Activated CD8-positive, alpha-beta memory T cell treated with anti-CD3 and anti-CD28 coated beads, Interleukin-2, amount 50 U/mL, for 4 hours (primary cell): ENCODE data around the gene HNRNPF.
"Not testable (repeated sequence)": the region's sequence is repeated elsewhere in the genome, so short reads cannot be mapped to it uniquely, and the experiment has no call there.

Experiments
- DNase-seq: peaks from one replicate; pipeline ENCODE4 v3.0.0-alpha.2; 2020

The HNRNPF gene

GRCh38 chr10:43396061-43396927, 12.7 kb downstream of the HNRNPF start:
- peak; percentile 57 for DNase-seq

- no peak for DNase-seq
Measured at GRCh38 chr10:43395571-43396060, 13.4 kb downstream of the HNRNPF start.

GRCh38 chr10:43394868-43395267, 14.1 kb downstream of the HNRNPF start:
- DNase-seq, result no peak

GRCh38 chr10:43393606-43394360, 15.2 kb downstream of the HNRNPF start:
- DNase-seq, result no peak

GRCh38 chr10:43393186-43393585, 15.8 kb downstream of the HNRNPF start:
- DNase-seq, result not testable (repeated sequence)

GRCh38 chr10:43392748-43393147, 16.2 kb downstream of the HNRNPF start:
- DNase-seq, result no peak

GRCh38 chr10:43391496-43391895, 17.5 kb downstream of the HNRNPF start:
- DNase-seq, result no peak

- no peak for DNase-seq
Measured at GRCh38 chr10:43390759-43391158, 18.2 kb downstream of the HNRNPF start.

- DNase-seq, result no peak
Measured at GRCh38 chr10:43390333-43390732, 18.7 kb downstream of the HNRNPF start.

- DNase-seq, result no peak
Measured at GRCh38 chr10:43389867-43390266, 19.1 kb downstream of the HNRNPF start.

- no peak for DNase-seq
Measured at GRCh38 chr10:43387678-43388032, 21.3 kb downstream of the HNRNPF start.

GRCh38 chr10:43386981-43387677, 21.9 kb downstream of the HNRNPF start:
- no peak for DNase-seq

- no peak for DNase-seq
Measured at GRCh38 chr10:43386549-43386948, 22.4 kb downstream of the HNRNPF start.

- DNase-seq, result no peak
Measured at GRCh38 chr10:43385412-43386004, 23.5 kb downstream of the HNRNPF start.

- no peak for DNase-seq
Measured at GRCh38 chr10:43384252-43385221, 24.4 kb downstream of the HNRNPF start.

- no peak for DNase-seq
Measured at GRCh38 chr10:43383204-43383971, 25.6 kb downstream of the HNRNPF start.

- DNase-seq, result no peak
Measured at GRCh38 chr10:43380610-43381222, 28.3 kb downstream of the HNRNPF start.

GRCh38 chr10:43377424-43377883, 31.5 kb downstream of the HNRNPF start:
- DNase-seq, result no peak

GRCh38 chr10:43376828-43377423, 32.1 kb downstream of the HNRNPF start:
- DNase-seq, result no peak
